Measurements from ENCODE around the gene RBP7.
"Not testable (repeated sequence)": the region's sequence is repeated elsewhere in the genome, so short reads cannot be mapped to it uniquely, and the experiment has no call there.

The RBP7 gene

DNA sequence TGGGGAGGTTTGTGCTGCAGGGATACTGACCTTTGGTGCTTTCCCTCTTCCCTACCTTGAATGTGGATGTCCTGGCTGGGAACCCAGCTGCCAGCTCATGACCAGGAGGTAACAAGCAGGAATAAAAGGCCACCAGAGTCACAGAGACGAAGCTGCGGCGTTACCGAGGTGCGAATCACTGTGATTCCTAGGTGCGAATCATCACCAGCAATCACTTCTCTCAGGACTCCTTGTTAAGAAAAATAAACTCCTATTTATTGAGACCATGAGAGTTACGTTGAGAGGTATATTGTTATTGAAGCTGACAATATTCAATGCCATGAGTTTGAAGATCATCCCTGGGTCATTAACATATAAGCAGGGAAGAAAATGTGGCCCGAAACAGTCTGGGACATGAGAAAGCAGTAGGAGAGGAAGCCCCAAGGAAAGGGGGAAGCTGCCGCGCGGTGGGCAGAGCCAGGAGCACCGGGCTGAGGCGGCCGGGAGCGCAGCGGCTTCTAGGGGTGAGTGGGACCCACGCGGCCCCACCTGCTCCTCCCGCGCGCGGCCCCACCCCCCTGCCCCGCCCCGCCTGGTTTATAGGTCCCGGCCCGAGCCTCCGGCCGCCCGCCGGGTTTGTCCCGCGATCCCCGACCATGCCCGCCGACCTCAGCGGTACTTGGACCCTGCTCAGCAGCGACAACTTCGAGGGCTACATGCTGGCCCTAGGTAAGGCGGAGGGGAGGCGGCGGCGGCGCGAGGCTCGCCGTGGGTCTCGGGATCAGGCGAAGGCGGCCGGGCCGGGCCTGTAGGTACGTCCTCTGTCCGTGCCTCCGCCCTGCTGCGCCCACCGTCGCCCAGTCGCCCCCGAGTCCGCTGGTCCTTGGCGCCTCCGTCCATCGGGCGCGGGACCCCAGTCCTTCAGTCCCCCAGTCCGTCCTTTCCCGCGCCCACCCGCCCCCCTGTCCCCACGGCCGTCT is at the start of gene RBP7:
Gene RBP7, plus strand, starts transcription at position 605 of the 959 bp plus-strand sequence. Its CDS starts 31 bp downstream, at position 636.
- no peak for DNase-seq

DNA sequence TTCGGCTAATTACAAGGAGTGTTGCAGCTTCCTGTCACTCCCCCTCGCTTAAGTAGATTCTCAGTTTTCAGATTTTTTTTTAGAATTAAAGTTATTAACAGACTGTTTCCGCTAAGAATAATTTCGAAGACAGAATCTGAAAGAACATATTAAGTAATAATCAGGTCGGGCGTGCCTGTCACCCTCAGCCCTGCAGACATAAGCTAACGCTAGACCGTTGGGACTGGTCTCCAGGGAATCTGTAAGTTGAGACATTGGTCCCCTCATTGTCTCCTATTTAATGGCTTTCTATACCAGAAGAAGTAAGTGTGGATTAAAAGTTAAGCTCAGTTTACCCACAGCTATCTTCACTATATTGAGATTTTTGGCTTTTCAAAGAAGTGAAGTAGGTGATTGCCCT is 39.3 kb upstream of the RBP7 start:
- no peak for DNase-seq

- DNase-seq, result no peak
Measured at GRCh38 chr1:9960011-9960410, 37.0 kb upstream of the RBP7 start.

DNA sequence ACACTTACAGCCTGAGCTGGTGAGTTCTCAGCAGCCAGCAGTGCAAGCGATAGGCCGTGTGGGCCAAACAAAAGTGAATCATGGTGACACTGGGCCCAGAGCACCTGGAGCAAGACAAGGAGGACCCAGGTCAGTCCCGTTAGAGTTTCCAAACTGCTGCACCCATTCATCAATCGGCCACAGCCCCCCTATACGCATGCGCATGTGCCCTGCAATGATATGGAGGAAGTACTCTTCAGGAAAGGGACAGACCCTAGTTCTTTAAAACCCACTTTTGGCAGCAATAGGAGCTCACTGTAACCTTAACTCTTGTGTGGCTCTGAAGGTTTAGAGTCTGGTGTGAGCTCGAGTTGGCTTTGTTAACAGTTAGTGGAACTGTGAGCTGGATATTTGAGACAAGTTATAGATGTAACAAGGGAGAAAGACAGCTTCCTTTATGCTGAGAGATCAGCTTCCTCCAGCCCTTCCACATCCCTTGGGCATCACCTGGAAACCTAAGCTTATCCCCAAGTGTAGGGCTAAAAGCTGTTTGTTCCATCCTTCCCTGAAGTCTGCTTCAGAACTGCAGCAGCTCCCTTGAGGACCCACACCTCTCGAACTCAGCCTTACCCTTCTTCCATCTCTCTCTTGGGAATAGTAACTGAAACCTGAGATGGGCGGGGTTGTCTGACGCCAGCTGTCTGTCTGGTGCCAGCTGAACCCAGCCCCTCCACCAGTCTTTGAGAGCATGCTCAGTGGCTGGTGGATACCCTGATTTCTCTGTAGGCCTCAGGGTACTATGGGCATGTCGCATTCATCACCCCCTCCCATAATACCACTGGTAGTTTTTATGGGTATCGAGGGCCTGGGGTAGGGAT is 36.1 kb upstream of the RBP7 start:
- DNase-seq, result no peak

DNA sequence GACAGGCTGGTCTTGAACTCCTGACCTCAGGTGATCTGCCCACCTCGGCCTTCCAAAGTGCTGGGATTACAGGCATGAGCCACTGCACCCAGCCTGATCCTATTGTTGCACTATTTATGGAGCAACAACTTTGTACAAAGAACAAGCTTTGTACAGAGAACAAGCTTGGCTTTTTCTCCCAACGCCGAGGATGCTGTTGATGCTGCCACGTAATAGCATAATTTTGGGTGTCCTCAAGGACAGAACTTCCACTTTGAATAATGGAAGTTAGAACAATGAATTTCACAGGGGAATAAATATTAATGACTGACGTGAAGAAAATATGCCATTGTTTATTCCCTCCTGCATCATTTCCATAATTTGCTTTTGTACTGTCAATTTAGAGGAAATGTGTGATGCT is 12.8 kb upstream of the RBP7 start:
- DNase-seq, result no peak

- no peak for DNase-seq
Measured at GRCh38 chr1:9985001-9985400, 12.0 kb upstream of the RBP7 start.

DNA sequence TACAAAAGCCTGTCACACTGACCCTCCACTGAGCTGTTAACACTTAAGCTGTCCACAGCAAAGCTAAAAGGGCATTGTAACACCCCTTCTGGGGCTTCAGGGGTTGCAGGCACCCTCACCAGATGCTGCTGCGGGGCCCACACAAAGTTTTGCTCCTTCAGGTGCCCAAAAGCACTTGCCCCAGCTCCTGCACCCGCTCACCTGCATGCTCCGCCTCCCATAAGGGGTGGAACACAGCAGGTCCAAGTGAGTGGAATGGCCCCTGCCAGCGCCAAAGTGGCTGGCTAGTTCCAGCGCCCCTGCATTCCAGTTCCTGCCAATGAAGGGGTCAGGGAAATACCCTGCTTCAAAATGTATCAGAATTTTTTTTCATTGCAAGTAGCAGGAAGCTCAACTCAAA is 7.3 kb upstream of the RBP7 start:
- DNase-seq, result no peak

- DNase-seq, result no peak
Measured at GRCh38 chr1:9990944-9991343, 6.1 kb upstream of the RBP7 start.

DNA sequence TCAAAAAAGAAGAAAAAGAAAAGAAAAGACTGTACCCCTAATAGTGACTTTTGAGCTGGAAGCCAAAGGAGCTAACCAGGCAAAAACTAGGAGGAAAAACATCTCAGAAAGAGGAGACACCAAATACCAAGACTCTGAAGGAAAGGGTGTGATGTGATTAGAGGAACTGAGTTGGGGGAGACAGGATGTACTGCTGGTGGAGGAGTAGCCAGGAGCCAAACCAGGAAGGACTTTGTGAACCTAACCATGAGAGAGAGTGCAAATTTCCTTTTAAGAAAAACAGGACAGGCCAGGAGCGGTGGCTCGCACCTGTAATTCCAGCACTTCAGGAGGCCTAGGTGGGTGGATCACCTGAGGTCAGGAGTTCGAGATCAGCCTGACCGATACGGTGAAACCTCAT is 4.1 kb upstream of the RBP7 start:
- DNase-seq, result no peak

- no peak for DNase-seq
Measured at GRCh38 chr1:9993561-9994075, 3.4 kb upstream of the RBP7 start.

DNA sequence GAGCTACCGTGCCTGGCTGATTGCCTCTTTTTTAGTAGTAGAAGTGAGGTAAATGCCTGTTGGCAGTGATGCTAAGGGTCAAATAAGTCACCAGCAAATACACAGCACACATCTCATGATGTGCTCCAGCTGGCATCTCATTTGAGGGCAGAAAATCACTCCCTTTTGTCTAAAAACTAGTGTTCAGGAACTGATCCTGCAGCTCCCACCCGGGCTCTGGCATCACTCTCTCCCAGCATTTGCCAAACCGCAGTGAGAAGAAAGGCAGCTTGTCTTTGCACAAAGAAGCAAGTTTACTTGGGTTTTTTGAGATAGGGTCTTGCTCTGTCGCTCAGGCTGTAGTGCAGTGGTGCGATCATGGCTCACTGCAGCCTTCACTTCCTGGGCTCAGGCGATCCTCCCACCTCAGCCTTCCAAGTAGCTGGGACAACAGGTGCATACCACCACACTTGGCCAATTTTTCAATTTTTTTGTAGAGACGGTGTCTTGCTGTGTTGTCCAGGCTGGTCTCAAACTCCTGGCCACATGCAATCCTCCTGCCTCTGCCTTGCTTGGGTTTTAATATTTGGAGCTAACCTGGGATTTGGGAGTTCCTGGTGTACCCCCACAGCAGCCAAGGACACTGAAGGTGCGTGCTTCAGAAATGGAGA is 4.1 kb downstream of the RBP7 start:
- no peak for DNase-seq

- not testable (repeated sequence) for DNase-seq
Measured at GRCh38 chr1:10005248-10005647, 8.2 kb downstream of the RBP7 start.

- DNase-seq, result no peak
Measured at GRCh38 chr1:10007169-10007568, 10.1 kb downstream of the RBP7 start.

DNA sequence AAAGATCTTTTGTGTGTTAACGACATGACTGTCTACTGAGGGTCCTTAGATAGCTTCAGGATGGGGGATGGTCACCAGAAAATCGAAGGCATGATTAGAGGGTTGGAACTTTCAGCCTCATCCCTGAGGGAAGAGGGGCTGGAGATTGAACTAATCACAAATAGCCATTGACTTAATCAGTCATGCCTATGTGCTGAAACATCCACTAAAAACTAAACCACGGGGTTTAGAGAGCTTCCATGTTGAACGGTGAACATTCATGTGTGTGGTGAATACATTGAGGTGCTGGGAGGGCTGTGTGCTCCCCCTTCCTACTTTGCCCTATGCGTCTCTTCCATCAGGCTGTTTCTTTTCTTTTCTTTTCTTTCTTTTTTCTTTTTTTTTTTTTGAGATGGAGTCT is 17.0 kb downstream of the RBP7 start:
- DNase-seq, result no peak

DNA sequence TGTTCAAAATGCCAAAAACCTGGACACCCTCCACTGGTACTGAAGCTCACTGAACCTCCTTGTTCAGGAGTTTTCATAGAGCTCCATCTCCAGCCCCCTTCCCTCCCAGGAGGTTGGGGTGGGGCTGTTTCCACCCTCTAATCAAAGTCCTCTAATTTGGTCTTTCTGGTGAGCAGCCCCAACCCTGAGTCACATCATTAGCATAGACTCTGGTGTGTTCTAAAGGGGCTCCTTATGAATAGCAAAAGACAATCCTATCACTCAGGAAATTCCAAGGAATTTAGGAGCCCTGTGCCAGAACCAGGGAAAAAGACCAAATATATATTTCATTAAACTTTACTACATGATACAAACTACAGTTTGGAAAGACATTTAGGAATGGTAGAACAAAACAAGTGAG is 22.5 kb downstream of the RBP7 start:
- no peak for DNase-seq

DNA sequence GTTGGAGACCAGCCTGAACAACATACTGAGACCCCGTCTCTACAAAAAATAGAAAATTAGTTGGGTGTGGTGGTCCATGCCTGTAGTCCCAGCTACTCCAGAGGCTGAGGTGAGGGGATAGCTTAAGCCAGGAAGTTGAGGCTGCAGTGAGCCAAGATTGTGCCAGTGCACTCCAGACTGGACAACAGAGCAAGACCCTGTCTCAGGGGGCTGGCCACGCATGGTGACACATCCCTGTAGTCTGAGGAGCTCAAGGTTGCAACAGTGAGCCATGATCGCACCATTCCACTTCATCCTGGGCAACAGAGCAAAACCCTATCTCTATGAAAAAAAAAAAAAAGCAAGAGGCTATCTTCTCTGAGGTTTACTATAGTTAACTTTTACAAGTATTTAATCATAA is 23.1 kb downstream of the RBP7 start:
- no peak for DNase-seq

DNA sequence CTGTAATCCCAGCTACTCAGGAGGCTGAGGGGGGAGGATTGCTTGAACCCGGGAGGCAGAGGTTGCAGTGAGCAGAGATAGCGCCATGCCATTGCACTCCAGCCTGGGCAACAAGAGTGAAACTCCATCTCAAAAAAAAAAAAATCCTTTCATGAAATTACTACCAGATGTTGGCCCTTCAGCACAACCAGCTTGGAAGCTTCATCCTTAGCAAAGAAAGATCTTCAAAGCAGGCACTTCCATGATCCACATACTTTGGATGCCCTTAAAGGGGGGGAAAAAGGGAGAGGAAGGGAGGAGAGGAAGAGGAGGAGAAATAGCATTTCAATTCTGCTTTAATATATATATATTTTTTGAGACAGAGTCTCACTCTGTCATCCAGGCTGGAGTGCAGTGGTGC is 23.6 kb downstream of the RBP7 start:
- not testable (repeated sequence) for DNase-seq

DNA sequence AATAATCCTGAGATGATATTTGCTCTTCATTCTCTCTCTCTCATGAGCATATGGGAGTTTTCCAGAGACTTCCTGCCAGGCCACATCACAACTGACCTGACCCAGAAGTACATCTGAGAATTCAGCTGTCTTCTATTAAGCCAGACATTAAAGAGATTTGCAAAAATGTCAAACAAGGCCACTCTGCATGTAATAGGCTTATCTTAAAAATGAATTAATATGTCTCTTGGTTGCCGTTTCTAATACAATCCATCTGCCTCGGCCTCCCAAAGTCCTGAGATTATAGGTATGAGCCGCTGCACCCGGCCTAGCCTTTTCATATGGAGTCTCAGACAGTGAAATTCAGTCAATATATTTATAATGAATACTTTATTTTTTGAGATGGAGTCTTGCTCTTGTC is 25.0 kb downstream of the RBP7 start:
- not testable (repeated sequence) for DNase-seq

DNA sequence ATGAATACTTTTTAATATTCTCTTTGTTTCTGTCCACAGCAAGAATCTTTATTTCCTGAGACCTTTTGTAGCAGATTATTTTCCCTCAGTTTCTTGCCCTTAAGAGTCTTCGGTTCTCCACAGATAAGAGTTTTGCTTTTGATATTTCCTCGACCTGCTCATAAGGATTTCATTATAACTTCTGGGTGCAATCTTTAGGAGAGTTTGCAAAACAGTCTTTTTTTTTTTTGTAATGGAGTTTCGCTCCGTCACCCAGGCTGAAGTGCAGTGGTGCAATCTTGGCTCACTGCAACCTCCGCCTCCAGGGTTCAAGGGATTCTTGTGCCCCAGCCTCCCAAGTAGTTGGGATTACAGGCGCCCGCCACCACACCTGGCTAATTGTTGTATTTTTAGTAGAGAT is 25.6 kb downstream of the RBP7 start:
- DNase-seq, result no peak

GRCh38 chr1:10025354-10025753 is 28.3 kb downstream of the RBP7 start:
- DNase-seq, result no peak

GRCh38 chr1:10027027-10027426 is 30.0 kb downstream of the RBP7 start:
- no peak for DNase-seq

DNA sequence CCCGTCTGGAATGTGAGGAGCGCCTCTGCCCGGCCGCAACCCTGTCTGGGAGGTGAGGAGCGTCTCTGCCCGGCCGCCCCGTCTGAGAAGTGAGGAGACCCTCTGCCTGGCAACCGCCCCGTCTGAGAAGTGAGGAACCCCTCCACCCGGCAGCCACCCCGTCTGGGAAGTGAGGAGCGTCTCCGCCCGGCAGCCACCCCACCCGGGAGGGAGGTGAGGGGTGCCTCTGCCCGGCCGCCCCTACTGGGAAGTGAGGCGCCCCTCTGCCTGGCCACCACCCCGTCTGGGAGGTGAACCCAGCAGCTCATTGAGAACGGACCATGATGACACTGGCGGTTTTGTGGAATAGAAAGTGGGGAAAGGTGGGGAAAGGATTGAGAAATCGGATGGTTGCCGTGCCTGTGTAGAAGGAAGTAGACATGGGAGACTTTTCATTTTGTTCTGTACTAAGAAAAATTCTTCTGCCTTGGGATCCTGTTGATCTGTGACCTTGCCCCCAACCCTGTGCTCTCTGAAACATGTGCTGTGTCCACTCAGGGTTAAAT is 32.0 kb downstream of the RBP7 start:
- not testable (repeated sequence) for DNase-seq

- DNase-seq, result no peak
Measured at GRCh38 chr1:10031461-10031860, 34.4 kb downstream of the RBP7 start.

Measured in NCI-H146 (cell line).